Endodermal cell (in vitro differentiated cells): ENCODE results near the gene WDR46. TPM values are rescaled to one million over a fixed set of nuclear protein-coding genes. Genes with fewer than 3 reads are reported as not detected.

ENCODE experiments used
- DNase-seq: peaks from one replicate; pipeline ENCODE4 v3.0.0-alpha.2; 2017
- H3K27ac ChIP-seq: 2 replicates; pipeline ENCODE4 v1.5.1; 2013; ENCODE audit warnings: mild to moderate bottlenecking, low read depth, low read length, moderate library complexity
- H3K27me3 ChIP-seq: 2 replicates; pipeline ENCODE4 v1.6.1; 2013; ENCODE audit warnings: mild to moderate bottlenecking, low read length, moderate library complexity; ENCODE audit not compliant: insufficient read depth, control insufficient read depth, poor library complexity, severe bottlenecking
- H3K36me3 ChIP-seq: 2 replicates; pipeline ENCODE4 v1.7.0; 2013; ENCODE audit warnings: mild to moderate bottlenecking, low read length, moderate library complexity; ENCODE audit not compliant: control insufficient read depth, insufficient read depth
- H3K4me1 ChIP-seq: one replicate; pipeline ENCODE4 v1.7.0; 2013; ENCODE audit warnings: low read length; ENCODE audit not compliant: control insufficient read depth, insufficient read depth
- H3K4me3 ChIP-seq: 2 replicates; pipeline ENCODE4 v1.5.1; 2013; ENCODE audit warnings: mild to moderate bottlenecking, low read length, moderate library complexity
- H3K9ac ChIP-seq: 2 replicates; pipeline ENCODE4 v1.6.1; 2013; ENCODE audit warnings: mild to moderate bottlenecking, low read length, moderate library complexity; ENCODE audit not compliant: poor library complexity, severe bottlenecking; ENCODE audit errors: extremely low read depth
- H3K9me3 ChIP-seq: 2 replicates; pipeline ENCODE4 v1.6.1; 2013; ENCODE audit warnings: mild to moderate bottlenecking, low read length, moderate library complexity; ENCODE audit not compliant: control insufficient read depth
- H3K27ac Mint-ChIP-seq: 2 replicates; pipeline ENCODE4 v1.8.0; 2020; ENCODE audit warnings: mixed read lengths
- H3K27me3 Mint-ChIP-seq: 2 replicates; pipeline ENCODE4 v1.8.0; 2021; ENCODE audit warnings: mild to moderate bottlenecking, mixed read lengths; ENCODE audit not compliant: insufficient read depth
- H3K36me3 Mint-ChIP-seq: 2 replicates; pipeline ENCODE4 v1.8.0; 2020; ENCODE audit warnings: low read depth, mixed read lengths
- H3K4me1 Mint-ChIP-seq: 2 replicates; pipeline ENCODE4 v1.8.0; 2020; ENCODE audit warnings: mixed read lengths
- H3K4me3 Mint-ChIP-seq: 2 replicates; pipeline ENCODE4 v1.8.0; 2020; ENCODE audit warnings: mild to moderate bottlenecking, moderate library complexity, mixed read lengths
- H3K9me3 Mint-ChIP-seq: 2 replicates; pipeline ENCODE4 v1.8.0; 2020; ENCODE audit warnings: mild to moderate bottlenecking, mixed read lengths
- CTCF ChIP-seq: fragments of 200-600 bp; sonication (generic); conservative IDR thresholded peaks from 2 replicates; pipeline ENCODE4 v1.5.0; 2021; ENCODE audit warnings: antibody characterized with exemption, mild to moderate bottlenecking
- WGBS, 2 experiments: methylation state at CpG; one replicate each; pipeline versions ENCODE4 v1.1.5 to v1.1.7; 2013; ENCODE audit warnings: missing lambda C conversion rate in 2 of 2, mixed read lengths in 1 of 2; ENCODE audit not compliant: insufficient coverage in 1 of 2, insufficient read length in 1 of 2; 5-methylcytosine and 5-hydroxymethylcytosine counted together
- total RNA-seq, 2 donors: library from RNA; stranded (reverse); fragmentation: NEBNext Ultra II Directional in 1 of 2; extraction: Animal tissue kit (Norgen Biotek cat#: 25700) in 1 of 2; gene quantifications; 2 replicates in 1 of 2; 3 replicates in 1 of 2; pipeline ENCODE4 v1.2.1, GENCODE V29; 2021

Gene WDR46
- total RNA-seq, 2 donors from 2014 or later, result 42.9 to 62.5 TPM

- Mint-ChIP-seq H3K4me1 (peaks cover 5% of the 10 kb centered on the region), H3K27ac (no peak overlapping the region), H3K9me3 (no peaks in the 10 kb centered on the region), H3K27me3 (no peaks in the 10 kb centered on the region), H3K36me3 (peaks cover 2% of the 10 kb centered on the region), H3K4me3 (no peak overlapping the region)
- no peaks in the 10 kb centered on the region for H3K4me1 ChIP-seq
- no peak overlapping the region for H3K9ac ChIP-seq
- H3K4me3 ChIP-seq, result no peak overlapping the region
- no peak for TF ChIP-seq CTCF
- no peaks in the 10 kb centered on the region for H3K36me3 ChIP-seq
- WGBS, 2 experiments, result 98 to 100% methylated on average over 1 to 2 of the region's 3 CpGs
- no peak overlapping the region for H3K27ac ChIP-seq
- no peaks in the 10 kb centered on the region for H3K27me3 ChIP-seq
- H3K9me3 ChIP-seq, result no peaks in the 10 kb centered on the region
- no peak for DNase-seq
Observed at GRCh38 chr6:33301877-33302276, 12.8 kb upstream of the WDR46 start.

- WGBS, 2 experiments, result 0% methylated on average over 17 to 54 of the region's 54 CpGs
- Mint-ChIP-seq H3K27me3 (no peaks in the 10 kb centered on the region), H3K4me3 (peak overlapping the region; percentile 100)
Observed at GRCh38 chr6:33299237-33299944, 10.4 kb upstream of the WDR46 start.

GRCh38 chr6:33298773-33299236, 9.8 kb upstream of the WDR46 start, which contains the start of gene RGL2:
TSS of gene RGL2 (minus strand) at chr6:33298942. CDS start at chr6:33298610, 332 bp downstream.
- no peaks in the 10 kb centered on the region for H3K27me3 ChIP-seq
- WGBS, 2 experiments, result 0% methylated on average over 3 to 34 of the region's 34 CpGs
- peaks cover 5% of the 10 kb centered on the region for H3K4me1 Mint-ChIP-seq
- H3K4me1 ChIP-seq, result no peaks in the 10 kb centered on the region
- peaks cover 13% of the 10 kb centered on the region for H3K36me3 ChIP-seq
- H3K9me3 Mint-ChIP-seq, result no peaks in the 10 kb centered on the region
- peak within 1 kb of the TSS; percentile 100 for H3K27ac Mint-ChIP-seq
- peak within 1 kb of the TSS; percentile 95 for H3K9ac ChIP-seq
- H3K4me3 ChIP-seq, result peak within 1 kb of the TSS; percentile 99
- no peaks in the 10 kb centered on the region for H3K9me3 ChIP-seq
- peaks cover 11% of the 10 kb centered on the region for H3K36me3 Mint-ChIP-seq
- no peak for TF ChIP-seq CTCF
- DNase-seq, result no peak
- no peaks in the 10 kb centered on the region for H3K27me3 Mint-ChIP-seq
- H3K4me3 Mint-ChIP-seq, result peak within 1 kb of the TSS; percentile 100
- H3K27ac ChIP-seq, result peak within 1 kb of the TSS; percentile 94

More at GRCh38 chr6:33299237-33299944, 10.4 kb upstream of the WDR46 start:
- H3K27ac Mint-ChIP-seq, result peak overlapping the region; percentile 100
- H3K27me3 ChIP-seq, result no peaks in the 10 kb centered on the region
- H3K9ac ChIP-seq, result peak overlapping the region; percentile 95
- no peaks in the 10 kb centered on the region for H3K9me3 ChIP-seq
- peak overlapping the region; percentile 94 for H3K27ac ChIP-seq
- TF ChIP-seq CTCF, result peak; percentile 91
- no peaks in the 10 kb centered on the region for H3K4me1 ChIP-seq
- peak overlapping the region; percentile 99 for H3K4me3 ChIP-seq
- H3K9me3 Mint-ChIP-seq, result no peaks in the 10 kb centered on the region
- peaks cover 7% of the 10 kb centered on the region for H3K36me3 Mint-ChIP-seq
- H3K36me3 ChIP-seq, result peaks cover 10% of the 10 kb centered on the region
- peaks cover 5% of the 10 kb centered on the region for H3K4me1 Mint-ChIP-seq
- peak; percentile 94 for DNase-seq
